Neural cell (in vitro differentiated cells): Measurements from ENCODE around the gene RFC2. TPM values are rescaled to one million over a fixed set of nuclear protein-coding genes. Genes with fewer than 3 reads are reported as not detected.

ENCODE experiments used
- H2AFZ ChIP-seq: fragments of 200-600, 300-800 bp; sonication (generic), shearing (Covaris generic); 2 replicates; pipeline ENCODE4 v1.6.0; 2014; ENCODE audit warnings: low read depth, mild to moderate bottlenecking, antibody characterized with exemption, low read length, moderate library complexity
- H3F3A ChIP-seq: fragments of 200-600 bp; shearing (Covaris generic); 2 replicates; pipeline ENCODE4 v1.6.1; 2016; ENCODE audit warnings: mild to moderate bottlenecking, moderate library complexity, mixed read lengths, antibody characterized with exemption, low read length; ENCODE audit not compliant: insufficient read depth, poor library complexity, severe bottlenecking
- H3K27ac ChIP-seq: fragments of 200-600, 300-800 bp; sonication (generic), shearing (Covaris generic); 2 replicates; pipeline ENCODE4 v1.5.1; 2014; ENCODE audit warnings: mild to moderate bottlenecking, low read length, moderate library complexity
- H3K27me3 ChIP-seq: fragments of 300-800, 200-600 bp; sonication (generic), shearing (Covaris generic); 2 replicates; pipeline ENCODE4 v1.6.0; 2014; ENCODE audit warnings: mild to moderate bottlenecking, low read depth, low read length, moderate library complexity; ENCODE audit not compliant: insufficient read depth
- H3K36me3 ChIP-seq: fragments of 300-800, 200-600 bp; sonication (generic), shearing (Covaris generic); 2 replicates; pipeline ENCODE4 v1.5.1; 2014; ENCODE audit warnings: mild to moderate bottlenecking, antibody characterized with exemption, low read length, moderate library complexity; ENCODE audit not compliant: insufficient read depth
- H3K4me2 ChIP-seq: fragments of 300-800, 200-600 bp; sonication (generic), shearing (Covaris generic); 2 replicates; pipeline ENCODE4 v1.6.0; 2014; ENCODE audit warnings: mild to moderate bottlenecking, low read length
- H3K4me3 ChIP-seq: fragments of 300-800, 200-600 bp; sonication (generic), shearing (Covaris generic); 2 replicates; pipeline ENCODE4 v1.5.1; 2014; ENCODE audit warnings: mild to moderate bottlenecking, low read length, moderate library complexity
- H3K79me2 ChIP-seq: fragments of 200-600 bp; shearing (Covaris generic); replicated peaks from 2 replicates; pipeline ENCODE4 v1.6.0; 2014; ENCODE audit warnings: mild to moderate bottlenecking, low read length, moderate library complexity; ENCODE audit not compliant: insufficient read depth
- H3K9ac ChIP-seq: fragments of 300-800, 200-600 bp; sonication (generic), shearing (Covaris generic); 2 replicates; pipeline ENCODE4 v1.6.1; 2016; ENCODE audit warnings: mild to moderate bottlenecking, low read length, mixed read lengths
- H3K9me2 ChIP-seq: fragments of 200-600 bp; shearing (Covaris generic); 2 replicates; pipeline ENCODE4 v1.6.1; 2016; ENCODE audit warnings: mild to moderate bottlenecking, low read length, mixed read lengths; ENCODE audit not compliant: insufficient read depth
- H3K9me3 ChIP-seq: fragments of 200-600, 300-800 bp; sonication (generic), shearing (Covaris generic); 2 replicates; pipeline ENCODE4 v1.6.1; 2016; ENCODE audit warnings: mild to moderate bottlenecking, mixed run types, low read length, moderate library complexity, mixed read lengths
- H4K20me1 ChIP-seq: fragments of 200-600 bp; shearing (Covaris generic); 2 replicates; pipeline ENCODE4 v1.6.1; 2016; ENCODE audit warnings: mild to moderate bottlenecking, mixed run types; ENCODE audit not compliant: insufficient read depth
- EP300 ChIP-seq: fragments of 450-650 bp; conservative IDR thresholded peaks from 2 replicates; pipeline ENCODE4 v1.6.1; 2014; ENCODE audit warnings: antibody characterized with exemption, mild to moderate bottlenecking, moderate library complexity; ENCODE audit not compliant: poor library complexity, severe bottlenecking
- EZH2 ChIP-seq: fragments of 200-600, 300-800 bp; shearing (Covaris generic), sonication (generic); IDR thresholded peaks from 2 replicates; pipeline ENCODE4 v1.6.1; 2014; ENCODE audit warnings: antibody characterized with exemption, low read length, borderline replicate concordance, mild to moderate bottlenecking; ENCODE audit not compliant: insufficient read depth, poor library complexity, severe bottlenecking
- MXI1 ChIP-seq: fragments of 450-650 bp; conservative IDR thresholded peaks from 2 replicates; pipeline ENCODE4 v1.6.1; 2014; ENCODE audit warnings: antibody characterized with exemption, mild to moderate bottlenecking; ENCODE audit not compliant: poor library complexity, severe bottlenecking
- POLR2AphosphoS5 ChIP-seq: IDR thresholded peaks from 2 replicates; pipeline ENCODE4 v1.6.1; 2012
- RAD21 ChIP-seq: fragments of 450-650 bp; conservative IDR thresholded peaks from 2 replicates; pipeline ENCODE4 v1.6.1; 2014; ENCODE audit warnings: antibody characterized with exemption, mild to moderate bottlenecking, moderate library complexity
- SMC3 ChIP-seq: fragments of 450-650 bp; conservative IDR thresholded peaks from 2 replicates; pipeline ENCODE4 v1.6.1; 2014; ENCODE audit warnings: antibody characterized with exemption, mild to moderate bottlenecking, moderate library complexity; ENCODE audit not compliant: poor library complexity
- TAF1 ChIP-seq: IDR thresholded peaks from 2 replicates; pipeline ENCODE4 v1.6.1; 2012; ENCODE audit warnings: low read depth
- polyA plus RNA-seq: library from polyadenylated mRNA; depleted of rRNA; stranded (reverse); fragments of >200 nt; gene quantifications from 2 replicates; pipeline ENCODE4 v1.2.3, GENCODE V29; 2014
- TF ChIP-seq, protein P1 (sequence below): fragments of 450-650 bp; IDR thresholded peaks from 2 replicates; pipeline ENCODE4 v1.5.1; 2014; ENCODE audit warnings: antibody characterized with exemption, mild to moderate bottlenecking, moderate library complexity; ENCODE audit not compliant: poor library complexity, severe bottlenecking
- TF ChIP-seq, protein P2 (sequence below): IDR thresholded peaks from 2 replicates; pipeline ENCODE4 v1.6.1; 2012; ENCODE audit warnings: borderline replicate concordance

RFC2 gene
- polyA plus RNA-seq, 1 donor from 2014 or later, result 20.9 TPM

DNA sequence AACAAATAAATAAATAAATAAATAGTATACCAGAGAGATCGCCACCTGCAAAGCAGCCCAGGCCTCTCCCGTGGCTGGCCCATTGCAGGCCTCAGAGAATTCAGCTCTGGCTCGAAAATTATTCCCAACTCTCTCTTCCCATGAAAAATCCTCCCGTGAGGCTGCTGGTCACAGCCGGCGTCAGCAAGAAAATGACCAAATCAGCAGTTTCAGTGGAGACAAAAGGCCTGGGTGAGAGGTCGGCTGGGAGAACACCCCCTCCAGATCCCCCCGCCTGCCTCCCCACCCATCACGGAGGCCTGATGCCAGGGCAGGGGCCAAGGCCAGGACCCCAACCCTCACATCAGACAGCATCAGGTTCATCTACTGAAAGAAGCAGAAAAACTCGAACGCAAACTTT, 31.9 kb upstream of the RFC2 start:
- Histone ChIP-seq H3K4me2 (no peak overlapping the region), H3K9ac (no peak overlapping the region), H3K9me2 (no peaks in the 10 kb centered on the region), H3K4me3 (no peak overlapping the region), H3K9me3 (no peaks in the 10 kb centered on the region), H3K36me3 (no peaks in the 10 kb centered on the region), H3K79me2 (peaks cover 22% of the 10 kb centered on the region), H4K20me1 (peaks cover 5% of the 10 kb centered on the region), H3K27ac (no peak overlapping the region), H3K27me3 (no peaks in the 10 kb centered on the region), H3F3A (no peaks in the 10 kb centered on the region), H2AFZ (no peak overlapping the region)
- no peak for TF ChIP-seq SMC3
- no peak for TF ChIP-seq MXI1
- no peak for TF ChIP-seq TAF1
- no peak for TF ChIP-seq EZH2

DNA sequence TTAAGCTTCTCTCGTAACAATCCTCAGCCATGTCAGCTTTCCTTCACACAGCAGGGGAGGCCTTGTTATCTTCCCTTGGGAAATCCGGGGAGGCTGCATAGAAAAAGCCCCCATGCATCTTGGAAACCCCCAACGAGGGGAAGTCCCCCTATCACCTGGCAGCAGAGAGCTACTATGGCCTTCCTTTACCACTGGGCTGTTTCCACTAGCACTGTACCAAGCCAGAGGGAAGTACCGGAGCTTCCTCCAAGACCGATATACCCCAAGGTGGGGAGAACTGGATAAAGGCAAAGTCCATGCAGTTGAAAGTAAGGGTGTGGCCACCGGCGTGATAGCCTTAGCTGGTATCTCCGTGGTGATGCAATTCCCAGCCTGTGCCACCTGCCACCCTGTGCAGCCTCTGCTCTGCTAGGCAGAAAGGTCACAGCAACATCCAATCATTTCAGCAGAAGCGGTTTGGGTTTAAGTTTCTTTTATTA, 30.6 kb upstream of the RFC2 start:
- H3K9me3 ChIP-seq, result no peaks in the 10 kb centered on the region
- no peak overlapping the region for H2AFZ ChIP-seq
- H3K4me2 ChIP-seq, result no peak overlapping the region
- H3K79me2 ChIP-seq, result peaks cover 9% of the 10 kb centered on the region
- H3K9ac ChIP-seq, result no peak overlapping the region
- no peaks in the 10 kb centered on the region for H4K20me1 ChIP-seq
- no peaks in the 10 kb centered on the region for H3F3A ChIP-seq
- H3K36me3 ChIP-seq, result no peaks in the 10 kb centered on the region
- no peaks in the 10 kb centered on the region for H3K27me3 ChIP-seq
- H3K9me2 ChIP-seq, result no peaks in the 10 kb centered on the region
- H3K27ac ChIP-seq, result no peak overlapping the region
- H3K4me3 ChIP-seq, result no peak overlapping the region
- no peak for TF ChIP-seq POLR2AphosphoS5
- no peak for TF ChIP-seq TAF1
- TF ChIP-seq EP300, result no peak
- no peak for TF ChIP-seq MXI1
- TF ChIP-seq, protein P1, sequence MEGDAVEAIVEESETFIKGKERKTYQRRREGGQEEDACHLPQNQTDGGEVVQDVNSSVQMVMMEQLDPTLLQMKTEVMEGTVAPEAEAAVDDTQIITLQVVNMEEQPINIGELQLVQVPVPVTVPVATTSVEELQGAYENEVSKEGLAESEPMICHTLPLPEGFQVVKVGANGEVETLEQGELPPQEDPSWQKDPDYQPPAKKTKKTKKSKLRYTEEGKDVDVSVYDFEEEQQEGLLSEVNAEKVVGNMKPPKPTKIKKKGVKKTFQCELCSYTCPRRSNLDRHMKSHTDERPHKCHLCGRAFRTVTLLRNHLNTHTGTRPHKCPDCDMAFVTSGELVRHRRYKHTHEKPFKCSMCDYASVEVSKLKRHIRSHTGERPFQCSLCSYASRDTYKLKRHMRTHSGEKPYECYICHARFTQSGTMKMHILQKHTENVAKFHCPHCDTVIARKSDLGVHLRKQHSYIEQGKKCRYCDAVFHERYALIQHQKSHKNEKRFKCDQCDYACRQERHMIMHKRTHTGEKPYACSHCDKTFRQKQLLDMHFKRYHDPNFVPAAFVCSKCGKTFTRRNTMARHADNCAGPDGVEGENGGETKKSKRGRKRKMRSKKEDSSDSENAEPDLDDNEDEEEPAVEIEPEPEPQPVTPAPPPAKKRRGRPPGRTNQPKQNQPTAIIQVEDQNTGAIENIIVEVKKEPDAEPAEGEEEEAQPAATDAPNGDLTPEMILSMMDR, result no peak
- no peak for TF ChIP-seq SMC3
- TF ChIP-seq EZH2, result no peak
- no peak for TF ChIP-seq RAD21
- TF ChIP-seq, protein P2, sequence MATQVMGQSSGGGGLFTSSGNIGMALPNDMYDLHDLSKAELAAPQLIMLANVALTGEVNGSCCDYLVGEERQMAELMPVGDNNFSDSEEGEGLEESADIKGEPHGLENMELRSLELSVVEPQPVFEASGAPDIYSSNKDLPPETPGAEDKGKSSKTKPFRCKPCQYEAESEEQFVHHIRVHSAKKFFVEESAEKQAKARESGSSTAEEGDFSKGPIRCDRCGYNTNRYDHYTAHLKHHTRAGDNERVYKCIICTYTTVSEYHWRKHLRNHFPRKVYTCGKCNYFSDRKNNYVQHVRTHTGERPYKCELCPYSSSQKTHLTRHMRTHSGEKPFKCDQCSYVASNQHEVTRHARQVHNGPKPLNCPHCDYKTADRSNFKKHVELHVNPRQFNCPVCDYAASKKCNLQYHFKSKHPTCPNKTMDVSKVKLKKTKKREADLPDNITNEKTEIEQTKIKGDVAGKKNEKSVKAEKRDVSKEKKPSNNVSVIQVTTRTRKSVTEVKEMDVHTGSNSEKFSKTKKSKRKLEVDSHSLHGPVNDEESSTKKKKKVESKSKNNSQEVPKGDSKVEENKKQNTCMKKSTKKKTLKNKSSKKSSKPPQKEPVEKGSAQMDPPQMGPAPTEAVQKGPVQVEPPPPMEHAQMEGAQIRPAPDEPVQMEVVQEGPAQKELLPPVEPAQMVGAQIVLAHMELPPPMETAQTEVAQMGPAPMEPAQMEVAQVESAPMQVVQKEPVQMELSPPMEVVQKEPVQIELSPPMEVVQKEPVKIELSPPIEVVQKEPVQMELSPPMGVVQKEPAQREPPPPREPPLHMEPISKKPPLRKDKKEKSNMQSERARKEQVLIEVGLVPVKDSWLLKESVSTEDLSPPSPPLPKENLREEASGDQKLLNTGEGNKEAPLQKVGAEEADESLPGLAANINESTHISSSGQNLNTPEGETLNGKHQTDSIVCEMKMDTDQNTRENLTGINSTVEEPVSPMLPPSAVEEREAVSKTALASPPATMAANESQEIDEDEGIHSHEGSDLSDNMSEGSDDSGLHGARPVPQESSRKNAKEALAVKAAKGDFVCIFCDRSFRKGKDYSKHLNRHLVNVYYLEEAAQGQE, result no peak
